DND-41 (cell line): Measurements from ENCODE around the gene SCTR.

ENCODE experiments used
- ATAC-seq: fragments of 200-7000 bp; cut with Tn5 transposase; 3 replicates; pipeline ENCODE4 v1.9.1; 2021; ENCODE audit warnings: low read depth; ENCODE audit not compliant: insufficient read depth
- DNase-seq: peaks from one replicate; pipeline ENCODE4 v3.0.0-alpha.2; 2020
- H2AFZ ChIP-seq: 2 replicates; pipeline ENCODE4 v1.6.0; 2012; ENCODE audit warnings: low read depth, low read length
- H3K27ac ChIP-seq: 2 replicates; pipeline ENCODE4 v1.5.1; 2012; ENCODE audit warnings: low read length, inconsistent platforms
- H3K27me3 ChIP-seq: fragments of 200-600 bp; sonication (generic); 2 replicates; pipeline ENCODE4 v1.6.0; 2012; ENCODE audit warnings: low read length, mild to moderate bottlenecking, inconsistent platforms; ENCODE audit not compliant: insufficient read depth, poor library complexity
- H3K36me3 ChIP-seq: 2 replicates; pipeline ENCODE4 v1.5.1; 2012; ENCODE audit warnings: low read length, inconsistent platforms; ENCODE audit not compliant: insufficient read depth
- H3K4me1 ChIP-seq: 2 replicates; pipeline ENCODE4 v1.5.1; 2012; ENCODE audit warnings: mild to moderate bottlenecking, low read length; ENCODE audit not compliant: insufficient read depth
- H3K4me2 ChIP-seq: 2 replicates; pipeline ENCODE4 v1.6.0; 2012; ENCODE audit warnings: mild to moderate bottlenecking, moderate library complexity, low read length, inconsistent platforms; ENCODE audit not compliant: insufficient read depth
- H3K4me3 ChIP-seq, 2 experiments: fragments of 200-600 bp in 1 of 2; shearing (Covaris generic) in 1 of 2; 2 replicates each; pipeline ENCODE4 v1.5.1; 2012 to 2016; ENCODE audit warnings: inconsistent platforms in 2 of 2, low read length in 2 of 2, mild to moderate bottlenecking in 2 of 2, low read depth in 1 of 2, moderate library complexity in 1 of 2
- H3K79me2 ChIP-seq: 2 replicates; pipeline ENCODE4 v1.6.0; 2012; ENCODE audit warnings: low read length, inconsistent platforms; ENCODE audit not compliant: insufficient read depth
- H3K9ac ChIP-seq: 2 replicates; pipeline ENCODE4 v1.6.0; 2012; ENCODE audit warnings: low read depth, mild to moderate bottlenecking, inconsistent platforms, low read length, moderate library complexity
- H3K9me3 ChIP-seq: 2 replicates; pipeline ENCODE4 v1.5.1; 2012; ENCODE audit warnings: low read length, moderate library complexity, mild to moderate bottlenecking, inconsistent platforms; ENCODE audit not compliant: insufficient read depth, severe bottlenecking
- H4K20me1 ChIP-seq: 2 replicates; pipeline ENCODE4 v1.6.0; 2012; ENCODE audit warnings: low read length; ENCODE audit not compliant: insufficient read depth
- CTCF ChIP-seq: IDR thresholded peaks from 2 replicates; pipeline ENCODE4 v1.5.1; 2012; ENCODE audit warnings: borderline replicate concordance, low read length, moderate library complexity, mild to moderate bottlenecking; ENCODE audit not compliant: poor library complexity, severe bottlenecking; ENCODE audit errors: extremely low read depth
- EZH2 ChIP-seq: IDR thresholded peaks from 3 replicates; pipeline ENCODE4 v1.6.1; 2012; ENCODE audit warnings: borderline replicate concordance, low read depth, mild to moderate bottlenecking, moderate library complexity, low read length, inconsistent platforms; ENCODE audit not compliant: severe bottlenecking

Gene SCTR

DNA sequence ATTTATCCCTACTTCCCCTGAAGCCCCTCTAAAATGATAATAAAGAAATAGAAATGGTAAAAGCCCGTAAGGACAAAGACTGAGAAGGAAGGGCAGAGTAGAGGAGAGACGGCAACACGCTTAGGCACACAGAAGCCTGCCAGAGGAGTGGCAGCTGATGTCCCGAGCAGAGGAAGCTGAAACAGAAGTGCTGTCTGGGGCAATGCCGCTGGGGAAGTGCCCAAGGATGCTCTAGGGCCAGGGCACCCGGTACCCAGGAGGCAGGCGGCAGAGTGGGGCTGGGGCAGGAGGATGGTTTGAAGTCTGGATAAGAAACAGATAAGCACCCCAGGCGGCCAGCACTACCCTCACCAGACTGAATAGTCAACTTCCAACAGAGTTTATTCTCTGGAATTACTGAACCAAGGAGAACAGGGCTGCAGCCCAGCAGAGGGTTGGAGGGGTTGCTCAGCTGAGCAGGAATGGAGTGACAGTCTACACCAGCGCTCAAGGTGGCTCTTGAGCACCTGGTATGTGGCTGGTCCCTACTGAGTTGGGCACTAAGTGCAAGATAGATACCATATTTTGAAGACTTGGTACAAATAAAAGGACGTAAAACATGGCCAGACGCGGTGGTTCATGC is 70.2 kb downstream of the SCTR start:
- Histone ChIP-seq H3K27ac (no peak overlapping the region), H2AFZ (no peak overlapping the region), H3K4me2 (no peak overlapping the region), H3K9me3 (no peaks in the 10 kb centered on the region), H3K36me3 (no peaks in the 10 kb centered on the region), H3K9ac (no peak overlapping the region), H4K20me1 (no peaks in the 10 kb centered on the region), H3K4me3 (no peak overlapping the region), H3K79me2 (no peaks in the 10 kb centered on the region), H3K4me1 (no peaks in the 10 kb centered on the region), H3K27me3 (peaks cover 12% of the 10 kb centered on the region)
- ATAC-seq (no peak), DNase-seq (no peak)
- TF ChIP-seq CTCF (no peak), EZH2 (no peak)

GRCh38 chr2:119451336-119452050 is 72.8 kb downstream of the SCTR start:
- no peak overlapping the region for H3K9ac ChIP-seq
- H3K79me2 ChIP-seq, result no peaks in the 10 kb centered on the region
- ATAC-seq, result no peak
- DNase-seq, result no peak
- no peaks in the 10 kb centered on the region; the same call in 1 of the 2 replicates for H4K20me1 ChIP-seq
- no peak overlapping the region for H3K4me3 ChIP-seq
- H3K4me2 ChIP-seq, result no peak overlapping the region
- H2AFZ ChIP-seq, result no peak overlapping the region
- peaks cover 20% of the 10 kb centered on the region for H3K27me3 ChIP-seq
- H3K27ac ChIP-seq, result no peak overlapping the region
- TF ChIP-seq CTCF (no peak), EZH2 (no peak)
- no peaks in the 10 kb centered on the region for H3K9me3 ChIP-seq
- H3K4me1 ChIP-seq, result no peaks in the 10 kb centered on the region
- H3K36me3 ChIP-seq, result no peaks in the 10 kb centered on the region

DNA sequence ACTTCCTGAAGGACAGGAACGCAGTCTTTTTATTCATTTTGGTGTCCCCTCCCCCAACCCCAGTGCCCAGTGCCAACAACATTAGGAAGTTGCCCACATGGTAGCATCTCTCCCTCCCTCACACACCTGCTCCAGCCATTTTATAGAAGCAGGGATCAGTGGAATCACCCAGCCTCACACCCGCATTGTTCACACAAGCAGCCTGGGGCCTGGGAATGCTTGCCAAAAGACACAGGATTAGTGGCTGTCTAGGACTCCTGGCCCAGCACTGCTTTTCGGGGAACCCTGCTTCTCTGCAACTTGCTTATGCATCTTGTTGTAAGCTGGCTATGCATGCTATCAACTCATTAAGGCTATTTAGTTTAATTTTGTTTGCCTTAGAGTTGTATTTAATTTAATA is 74.8 kb downstream of the SCTR start:
- no peak overlapping the region for H2AFZ ChIP-seq
- no peak overlapping the region for H3K4me2 ChIP-seq
- TF ChIP-seq CTCF, result no peak
- no peak for TF ChIP-seq EZH2
- H3K9me3 ChIP-seq, result no peaks in the 10 kb centered on the region
- no peaks in the 10 kb centered on the region for H3K36me3 ChIP-seq
- no peak overlapping the region for H3K9ac ChIP-seq
- no peak overlapping the region for H3K4me3 ChIP-seq
- no peak for ATAC-seq
- H3K27me3 ChIP-seq, result peaks cover 25% of the 10 kb centered on the region
- peaks cover 3% of the 10 kb centered on the region; the same call in 1 of the 2 replicates for H4K20me1 ChIP-seq
- DNase-seq, result no peak
- H3K27ac ChIP-seq, result no peak overlapping the region
- H3K79me2 ChIP-seq, result no peaks in the 10 kb centered on the region
- H3K4me1 ChIP-seq, result no peaks in the 10 kb centered on the region
